LHCN-M2 (cell line): ENCODE results near the gene KPNB1. TPM values are rescaled to one million over a fixed set of nuclear protein-coding genes. Genes with fewer than 3 reads are reported as not detected.

Source experiments
- DNase-seq: peaks from one replicate; pipeline ENCODE4 v3.0.0-alpha.2; 2012; ENCODE audit warnings: low read depth
- polyA plus RNA-seq: library from polyadenylated mRNA; unstranded; fragments of >200 nt; gene quantifications from one replicate; pipeline ENCODE4 v1.2.1, GENCODE V29; 2012; ENCODE audit warnings: missing spikeins
- total RNA-seq: library from RNA; depleted of rRNA; stranded (reverse); fragments of >200 nt; gene quantifications from 2 replicates; pipeline ENCODE4 v1.2.3, GENCODE V29; 2014; rRNA removed

The KPNB1 gene
- total RNA-seq = 401 and 457 TPM in 2 replicates
- 212 TPM for polyA plus RNA-seq

DNA sequence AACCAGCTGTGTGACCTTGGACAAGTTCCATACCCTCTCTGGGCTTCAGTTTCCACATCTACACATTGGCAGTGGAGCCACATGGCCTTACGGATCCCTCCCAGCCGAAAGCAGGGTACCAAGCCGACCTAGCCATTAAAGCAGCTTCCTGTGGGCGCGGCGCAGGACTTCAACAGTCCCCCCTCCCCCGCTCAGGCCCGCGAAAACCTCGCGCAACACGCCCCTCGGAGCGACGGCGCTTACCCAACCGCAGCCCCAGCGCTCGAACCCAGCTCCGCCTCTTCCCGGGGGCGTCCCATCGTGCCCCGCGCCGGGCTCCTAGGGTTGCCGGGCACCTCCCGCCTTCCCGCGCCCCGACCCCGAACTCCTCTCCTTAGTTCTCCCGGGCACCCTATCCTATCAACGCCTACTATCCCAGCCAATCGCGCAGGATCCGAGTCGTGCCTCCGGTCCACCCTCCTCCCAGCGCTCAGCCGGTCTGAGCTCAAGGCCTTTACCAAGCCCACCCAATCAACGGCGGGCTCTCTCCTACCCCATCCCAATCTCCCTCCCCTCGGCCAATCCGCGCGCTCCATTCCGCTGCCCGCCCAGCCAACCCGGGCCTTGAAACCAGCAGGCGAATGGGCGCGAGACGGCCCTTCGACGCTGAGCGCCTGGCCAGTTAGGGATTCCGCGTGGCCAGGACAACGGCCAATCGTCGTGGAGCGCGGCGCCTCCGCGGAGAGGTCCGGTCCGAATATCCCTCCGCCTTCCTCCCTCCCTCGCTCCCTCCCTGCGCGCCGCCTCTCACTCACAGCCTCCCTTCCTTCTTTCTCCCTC lies at the start of gene KPNB1:
TSS of gene KPNB1 (plus strand) at position 767 of the 819 bp plus-strand sequence. CDS start 326 bp downstream, outside the sequence.
- DNase-seq = peak; percentile 100

DNA sequence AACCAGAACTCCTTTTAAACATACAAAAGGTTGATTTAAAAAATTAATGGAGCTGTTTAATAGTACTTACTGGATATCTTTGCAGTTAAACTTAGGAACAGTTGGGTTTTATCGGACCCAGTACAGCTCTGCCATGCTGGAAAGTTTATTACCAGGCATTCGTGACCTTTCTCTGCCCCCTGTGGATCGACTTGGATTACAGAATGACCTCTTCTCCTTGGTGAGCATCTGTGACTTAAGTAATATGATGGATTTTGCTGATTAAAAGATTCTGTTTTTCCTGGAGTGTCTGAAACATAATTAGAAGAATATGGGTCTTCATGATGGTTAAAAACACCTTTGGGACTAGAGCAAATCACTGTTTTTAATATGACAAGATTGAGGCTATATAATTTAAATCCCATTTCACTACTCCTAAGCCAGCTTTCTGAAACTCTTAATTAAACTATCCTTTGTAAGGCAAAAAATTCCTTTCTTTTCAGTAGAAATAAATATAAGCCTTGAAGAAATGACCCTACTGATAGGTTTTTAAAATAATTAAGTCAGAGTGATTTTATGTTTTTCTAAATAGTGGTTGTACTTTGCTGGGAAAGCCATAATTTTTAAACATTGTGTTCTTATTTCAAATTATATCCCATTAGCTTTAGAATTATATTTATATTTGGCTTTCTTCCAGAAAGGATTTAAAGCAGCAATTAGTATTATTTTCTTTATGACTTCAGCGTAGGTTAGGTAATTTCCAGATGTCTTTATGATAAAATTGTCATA lies 45.7 kb upstream of the KPNB1 start:
- DNase-seq = peak; percentile 62

DNA sequence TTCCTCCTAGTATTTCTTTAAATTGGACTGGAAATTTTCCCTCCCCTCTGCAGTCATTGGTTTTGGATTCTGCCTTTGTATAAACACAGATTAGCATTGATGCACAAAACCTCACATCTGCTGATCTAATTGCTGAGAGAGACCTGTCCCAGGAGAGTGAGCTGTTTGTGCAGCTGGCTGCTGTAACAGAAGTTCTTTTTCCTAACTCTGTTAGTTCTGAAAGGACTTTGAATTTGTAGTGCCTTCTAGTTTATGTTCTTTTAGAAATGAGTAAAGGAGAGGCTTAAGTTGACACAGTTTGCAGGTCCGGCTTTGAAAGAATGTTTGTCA lies 45.2 kb upstream of the KPNB1 start:
- peak; percentile 95 for DNase-seq

DNA sequence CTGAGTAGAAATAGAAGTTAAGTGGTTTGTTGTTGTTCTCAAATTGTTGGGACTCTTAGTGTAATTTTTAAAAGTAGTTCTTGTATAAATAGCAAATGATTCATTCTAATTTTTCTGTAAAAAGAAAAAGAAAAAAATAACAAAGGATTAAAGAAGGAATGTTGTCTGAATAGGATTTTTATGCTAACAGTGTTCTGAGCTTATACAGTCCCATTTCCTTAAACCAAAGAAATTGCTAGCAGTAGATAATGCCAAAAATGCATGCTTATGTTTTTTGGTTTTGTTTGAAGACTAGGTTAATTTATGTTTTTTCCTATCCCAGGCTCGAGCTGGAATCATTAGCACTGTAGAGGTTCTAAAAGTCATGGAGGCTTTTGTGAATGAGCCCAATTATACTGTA lies 44.7 kb upstream of the KPNB1 start:
- DNase-seq = no peak

DNA sequence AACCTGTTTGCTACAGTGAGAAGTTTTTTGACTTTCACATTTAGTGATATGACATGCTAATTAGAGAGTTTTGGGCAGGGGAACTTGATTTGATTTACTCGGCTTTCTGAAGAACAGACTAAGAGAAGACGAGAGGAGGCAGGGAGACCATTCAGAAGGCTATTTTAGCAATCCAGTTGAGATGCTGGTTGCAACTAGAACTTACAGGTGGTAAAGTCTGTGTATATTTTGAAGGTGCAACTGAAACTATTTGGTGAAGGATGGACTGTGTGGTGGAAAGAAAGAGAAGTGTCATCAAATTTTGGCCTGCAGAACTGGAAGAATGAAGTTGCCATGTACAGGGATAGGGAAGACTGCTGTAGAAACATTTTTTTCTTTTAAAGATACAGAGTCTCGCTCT lies 42.2 kb upstream of the KPNB1 start:
- no peak for DNase-seq

DNA sequence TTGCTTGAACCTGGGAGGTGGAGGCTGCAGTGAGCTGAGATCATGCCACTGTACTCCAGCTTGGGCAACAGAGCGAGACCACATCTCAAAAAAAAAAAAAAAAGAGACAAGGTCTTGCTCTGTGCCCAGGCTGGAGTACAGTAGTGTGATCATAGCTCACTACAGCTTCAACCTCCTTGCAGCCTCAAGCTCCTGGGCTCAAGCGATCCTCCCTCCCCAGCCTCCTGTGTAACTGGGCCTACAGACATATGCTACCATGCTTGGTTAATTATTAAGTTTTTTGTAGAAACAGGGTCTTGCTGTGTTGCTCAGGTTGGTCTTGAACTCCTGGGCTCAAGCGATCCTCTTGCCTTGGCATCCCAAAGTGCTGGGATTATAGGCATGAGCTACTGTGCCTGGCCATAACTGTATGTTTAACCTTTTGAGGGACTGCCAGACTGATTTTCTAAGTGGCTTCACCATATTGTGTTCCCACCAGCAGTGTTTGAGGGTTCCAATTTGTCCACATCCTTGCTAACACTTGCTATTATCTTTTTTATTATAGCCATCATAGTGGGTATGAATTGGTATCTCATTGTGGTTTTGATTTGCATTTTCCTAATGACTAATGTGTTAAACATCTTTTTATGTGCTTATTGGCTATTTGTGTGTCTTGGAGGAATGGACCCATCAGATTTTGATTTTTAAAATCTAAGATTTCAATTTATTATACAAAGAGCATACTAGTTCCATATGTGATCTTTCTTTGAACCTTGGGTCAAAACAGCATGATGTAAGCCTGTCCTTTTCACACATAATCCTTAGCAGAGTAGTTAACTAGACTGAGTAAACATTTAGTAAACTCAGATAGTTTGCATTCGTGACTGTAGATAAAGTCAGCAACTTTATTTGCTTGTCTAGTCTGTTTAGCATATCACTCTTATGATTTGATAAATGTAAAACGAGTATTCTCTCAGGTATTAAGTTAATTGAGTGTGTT lies 38.1 kb upstream of the KPNB1 start:
- peak; percentile 44 for DNase-seq

DNA sequence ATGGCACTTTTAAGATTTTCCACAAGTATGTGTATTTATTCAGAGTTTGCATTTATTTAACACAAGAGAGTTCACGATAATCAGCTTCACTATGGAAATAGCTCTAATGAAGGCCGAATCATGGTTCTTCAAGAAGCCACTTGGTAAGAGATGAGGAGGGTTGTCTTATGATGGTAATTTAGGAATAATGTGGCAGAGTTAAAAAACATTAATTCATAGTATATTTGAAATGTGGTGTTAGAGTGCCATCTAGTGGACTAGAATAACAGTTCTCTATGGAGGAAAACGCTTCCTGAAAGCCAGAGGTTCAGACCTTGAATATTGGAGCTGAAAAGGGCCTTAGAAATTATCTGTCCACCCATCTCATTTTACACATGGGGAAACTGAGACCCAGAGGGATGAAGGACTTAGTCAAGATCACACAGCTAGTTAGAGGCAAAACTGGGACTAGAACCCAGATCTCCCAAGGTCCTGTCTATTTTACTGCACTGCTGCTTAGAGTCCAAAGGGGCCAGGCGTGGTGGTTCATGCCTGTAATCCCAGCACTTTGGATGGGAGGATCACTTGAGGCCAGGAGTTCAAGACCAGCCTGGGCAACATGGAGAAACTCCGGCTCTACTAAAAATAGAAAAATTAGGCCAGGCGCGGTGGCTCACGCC lies 33.8 kb upstream of the KPNB1 start:
- DNase-seq = peak; percentile 68

DNA sequence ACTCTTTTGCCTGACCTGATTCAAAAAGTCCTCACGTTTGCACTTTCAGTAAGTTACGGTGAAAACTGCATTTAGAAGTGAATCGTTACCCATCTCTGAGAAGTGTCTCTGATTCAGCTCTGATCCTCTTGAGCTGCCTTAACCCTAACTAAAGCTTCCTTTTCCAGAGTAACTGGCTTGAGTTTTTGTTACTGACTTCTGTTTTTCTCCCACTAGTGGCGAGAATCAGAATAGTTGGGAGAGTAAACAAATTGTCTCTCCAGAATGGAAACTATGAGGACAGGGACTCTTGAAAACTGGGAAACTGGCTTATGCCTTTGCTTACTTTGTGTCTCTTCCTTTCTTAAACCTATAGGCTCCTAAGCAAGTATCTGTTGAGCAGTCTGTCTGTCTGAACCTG lies 31.3 kb upstream of the KPNB1 start:
- DNase-seq = peak; percentile 47

DNA sequence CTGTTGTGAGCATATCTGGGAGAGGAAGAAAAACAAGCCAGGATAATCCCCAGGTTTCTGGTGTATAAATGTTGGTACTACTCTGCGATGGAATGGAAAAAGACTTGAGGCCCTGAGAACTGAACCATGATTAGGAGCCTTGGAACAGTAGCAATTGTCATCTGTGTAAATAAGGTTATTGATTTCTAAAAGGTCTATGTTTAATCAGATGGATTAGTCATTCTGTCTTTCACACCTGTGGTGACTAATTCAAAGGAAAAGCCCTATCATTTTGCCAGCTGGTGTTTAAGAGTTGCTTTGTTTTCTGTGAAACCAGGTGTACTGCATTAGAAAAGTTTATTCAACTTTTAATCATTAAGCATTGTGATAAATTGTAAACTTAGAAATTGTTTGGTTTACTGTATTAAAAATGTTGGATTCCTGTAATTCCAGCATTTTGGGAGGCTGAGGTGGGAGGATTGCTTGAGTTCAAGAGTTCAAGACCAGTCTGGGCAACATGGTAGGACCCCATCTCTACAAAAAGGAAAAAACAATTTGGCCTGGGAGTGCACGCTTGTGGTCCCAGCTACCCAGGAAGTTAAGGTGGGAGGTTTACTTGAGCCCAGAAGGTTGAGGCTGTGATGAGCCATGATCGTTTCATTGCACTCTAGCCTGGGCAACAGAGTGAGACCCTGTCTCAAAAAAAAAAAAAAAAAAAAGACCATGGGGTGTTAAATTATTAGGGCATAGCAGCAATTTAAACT lies 29.0 kb upstream of the KPNB1 start:
- no peak for DNase-seq

DNA sequence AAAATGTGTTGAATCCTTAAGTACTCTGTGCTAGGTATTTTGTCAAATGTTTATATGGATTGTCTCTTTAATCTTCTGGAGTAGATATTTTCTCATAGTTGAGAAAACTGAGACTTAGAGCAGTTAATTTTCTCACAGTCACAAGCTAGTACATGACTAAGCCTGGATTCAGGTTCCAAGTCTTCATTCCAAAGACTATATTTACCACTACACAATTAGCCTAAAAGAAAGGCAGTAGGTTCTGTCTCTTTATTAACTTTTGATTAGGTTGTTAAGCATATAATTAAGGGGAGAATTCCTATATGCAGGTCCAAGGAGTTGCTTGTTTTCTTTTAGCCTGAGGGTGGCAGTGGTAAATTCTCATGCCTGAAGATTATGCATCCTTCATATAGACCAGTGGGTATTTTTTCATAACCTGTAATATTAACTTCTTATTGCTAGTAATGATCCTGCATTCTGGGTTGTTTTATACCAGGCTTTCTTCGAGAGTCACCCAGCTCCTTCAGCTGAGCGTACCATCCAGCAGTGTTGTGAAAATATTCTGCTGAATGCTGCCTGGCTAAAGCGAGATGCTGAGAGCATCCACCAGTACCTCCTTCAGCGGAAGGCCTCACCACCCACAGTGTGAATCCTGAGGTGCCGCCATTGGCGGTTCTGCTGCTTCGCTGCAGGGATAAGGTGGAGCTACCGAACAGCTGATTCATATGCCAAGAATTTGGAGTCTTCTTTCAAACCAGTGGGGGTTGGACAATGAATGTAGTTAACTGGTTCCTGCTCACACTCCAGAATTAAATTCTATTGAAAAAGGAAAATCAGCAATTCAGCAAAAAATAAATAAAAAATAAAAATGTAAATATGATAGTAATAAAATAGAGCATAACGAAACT lies 28.2 kb upstream of the KPNB1 start:
- peak; percentile 92 for DNase-seq

DNA sequence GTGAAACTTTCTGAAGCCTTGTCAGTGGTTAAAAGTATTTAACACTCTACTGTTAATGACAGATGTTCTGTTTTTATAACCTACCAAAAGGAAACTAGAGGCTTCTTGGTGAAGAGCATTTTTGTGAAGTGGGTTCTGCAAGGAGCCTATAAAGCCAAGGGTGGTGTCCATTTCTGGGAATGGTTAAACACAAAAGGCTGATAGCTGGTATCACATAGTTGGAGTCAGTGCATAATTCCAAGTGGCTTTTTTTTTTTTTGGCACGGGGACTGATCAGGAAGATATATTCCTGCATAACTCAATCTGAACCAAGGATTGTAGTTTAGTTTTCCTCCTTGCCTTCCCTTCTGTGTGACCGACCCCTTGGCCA lies 27.6 kb upstream of the KPNB1 start:
- peak; percentile 36 for DNase-seq

DNA sequence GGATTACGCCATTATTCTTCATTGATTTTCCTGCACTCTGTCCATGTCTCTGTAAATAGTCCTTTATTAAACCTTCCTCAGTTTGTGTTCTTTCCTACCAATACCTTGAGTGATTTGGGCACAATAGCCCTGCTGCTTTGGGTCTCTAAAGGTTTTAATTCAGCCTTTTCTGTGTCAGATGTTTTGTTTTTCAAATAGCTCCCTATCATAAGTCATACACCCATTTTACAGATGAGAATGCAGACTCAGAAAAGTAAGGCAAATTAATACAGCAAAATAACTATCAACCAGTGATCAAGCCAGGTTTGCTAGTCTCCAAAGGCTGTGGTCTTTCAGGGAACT lies 25.0 kb upstream of the KPNB1 start:
- DNase-seq = no peak

DNA sequence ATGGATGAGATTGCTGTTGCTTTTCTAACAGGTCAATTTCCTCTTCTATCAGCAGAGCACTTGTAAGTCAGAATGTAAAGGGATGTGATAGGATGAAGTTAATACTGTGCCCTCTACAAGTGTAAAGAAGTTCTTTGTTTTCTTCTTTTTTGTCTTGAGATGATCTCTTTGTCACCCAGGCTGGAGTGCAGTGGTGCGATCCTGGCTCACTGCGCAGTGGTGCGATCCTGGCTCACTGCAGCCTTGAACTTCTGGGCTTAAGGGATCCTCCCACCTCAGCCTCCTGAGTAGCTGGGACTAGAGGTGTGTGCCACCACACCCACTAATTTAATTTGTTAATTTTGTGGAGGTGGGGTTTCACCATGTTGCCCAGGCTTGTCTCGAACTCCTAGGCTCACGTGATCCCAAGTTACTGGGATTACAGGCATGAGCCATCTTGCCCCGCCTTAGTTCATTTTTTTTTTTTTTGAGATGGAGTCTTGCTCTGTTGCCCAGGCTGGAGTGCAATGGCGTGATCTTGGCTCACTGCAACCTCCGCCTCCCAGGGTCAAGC lies 21.6 kb upstream of the KPNB1 start:
- DNase-seq = no peak

DNA sequence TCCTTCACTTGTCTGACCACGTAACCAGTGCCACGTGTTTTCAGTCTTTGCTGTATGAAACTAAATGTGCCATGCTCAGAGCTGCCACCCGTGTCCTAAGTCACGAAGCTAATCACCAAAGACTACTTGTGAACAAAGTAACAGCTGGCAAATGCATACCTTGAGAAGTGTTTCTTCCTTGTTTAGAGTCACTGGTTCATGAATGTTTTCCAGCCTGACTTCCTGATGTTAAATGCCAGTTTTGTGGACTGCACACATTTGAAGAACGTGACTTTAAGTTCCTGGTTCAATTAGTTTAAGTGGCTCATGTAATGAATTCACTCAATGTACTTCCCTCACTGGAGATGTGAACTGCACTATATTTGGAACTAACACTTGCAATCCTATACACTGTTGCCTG lies 19.9 kb upstream of the KPNB1 start:
- DNase-seq = no peak

DNA sequence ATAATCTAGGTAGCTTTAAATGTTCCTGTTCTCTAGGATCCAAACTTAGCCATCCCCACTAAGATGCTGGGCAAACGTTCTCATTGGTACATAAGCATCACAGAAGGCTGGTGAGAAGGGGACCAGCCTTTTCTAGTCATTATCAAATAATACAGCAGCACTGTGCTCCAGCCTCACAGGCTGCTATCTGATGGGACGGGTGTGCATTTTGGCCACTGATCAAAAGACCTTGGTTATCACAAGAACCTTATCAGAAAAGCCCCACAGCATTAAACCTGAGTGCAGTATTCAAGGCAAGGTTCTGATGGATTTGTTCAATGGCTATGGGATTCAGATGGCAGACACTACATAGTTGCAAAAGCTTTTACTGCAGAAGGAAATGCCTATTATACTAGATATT lies 19.1 kb upstream of the KPNB1 start:
- DNase-seq = no peak

DNA sequence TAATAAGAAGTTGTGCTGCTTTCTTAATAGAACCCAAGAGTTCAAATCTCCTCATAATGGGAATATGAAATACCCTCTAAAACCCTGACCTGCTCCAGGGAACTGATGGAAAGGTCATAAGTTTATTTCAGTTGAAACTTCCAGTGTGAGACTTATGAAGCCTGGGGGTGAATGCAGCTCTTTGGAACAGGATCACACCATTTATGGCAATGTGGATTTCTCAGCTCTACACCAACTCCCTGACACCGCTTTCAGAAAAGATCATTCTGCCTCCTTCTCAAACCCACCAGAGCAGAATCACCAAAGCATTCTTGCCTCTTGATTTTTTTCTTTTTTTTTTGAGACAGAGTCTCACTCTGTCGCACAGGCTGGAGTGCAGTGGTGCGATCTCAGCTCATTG lies 16.7 kb upstream of the KPNB1 start:
- no peak for DNase-seq

DNA sequence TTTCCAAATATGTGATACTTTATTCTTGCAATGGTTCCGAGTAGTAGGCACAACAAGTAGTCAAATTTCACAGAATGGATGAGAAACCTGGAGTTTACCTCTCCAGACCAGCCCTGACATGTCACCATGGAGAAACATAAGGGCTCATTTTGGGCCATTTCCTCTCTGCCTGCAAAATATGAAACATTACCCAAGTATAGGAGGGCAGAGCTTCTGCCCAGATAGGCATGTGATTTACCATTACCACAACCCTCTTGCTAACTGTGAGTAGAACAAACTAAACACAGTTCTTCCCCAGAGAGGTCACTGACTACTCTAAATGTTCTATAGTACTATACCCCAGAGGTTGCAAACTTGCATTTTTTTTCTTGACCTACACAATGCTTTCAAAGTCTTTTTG lies 15.7 kb upstream of the KPNB1 start:
- DNase-seq = no peak

DNA sequence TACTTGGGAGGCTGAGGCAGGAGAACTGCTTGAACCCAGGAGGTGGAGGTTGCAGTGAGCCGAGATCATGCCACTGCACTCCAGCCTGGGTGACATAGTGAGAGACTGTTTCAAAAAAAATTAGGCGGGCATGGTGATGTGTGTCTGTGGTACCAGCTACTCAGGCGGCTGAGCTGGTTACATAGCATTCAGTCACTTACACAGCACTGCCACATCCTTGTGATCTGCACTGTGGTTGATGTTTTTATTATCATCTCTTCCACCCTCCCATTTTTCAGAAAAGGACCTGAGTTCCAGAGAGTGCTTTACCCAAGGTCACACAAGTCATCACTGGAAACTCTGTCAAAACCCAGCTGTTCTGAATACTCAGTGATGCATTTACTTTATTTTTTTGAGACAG lies 14.8 kb upstream of the KPNB1 start:
- DNase-seq = no peak

DNA sequence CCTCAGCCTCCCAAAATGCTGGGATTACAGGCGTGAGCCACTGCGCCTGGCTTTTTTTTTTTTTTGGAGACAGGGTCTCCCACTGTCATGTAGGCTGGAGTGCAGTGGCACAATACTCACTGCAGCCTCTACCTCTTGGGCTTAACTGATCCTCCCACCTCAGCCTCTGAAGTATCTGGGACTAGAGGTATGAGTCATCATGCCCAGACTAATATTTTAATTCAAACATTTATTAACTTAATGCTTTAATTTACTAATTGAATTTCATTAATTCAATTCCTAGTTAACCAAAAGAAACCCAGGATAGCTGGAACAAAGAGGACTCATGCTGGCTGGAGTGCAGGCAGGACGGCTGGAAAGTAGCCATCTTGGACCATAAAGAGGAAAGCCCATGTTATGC lies 14.0 kb upstream of the KPNB1 start:
- DNase-seq = no peak
